COLO829 (cell line): ENCODE results near the gene KRT72.

Source experiments
- DNase-seq: peaks from one replicate; pipeline ENCODE4 v3.0.0; 2012; ENCODE audit warnings: low spot score

Gene KRT72

DNA sequence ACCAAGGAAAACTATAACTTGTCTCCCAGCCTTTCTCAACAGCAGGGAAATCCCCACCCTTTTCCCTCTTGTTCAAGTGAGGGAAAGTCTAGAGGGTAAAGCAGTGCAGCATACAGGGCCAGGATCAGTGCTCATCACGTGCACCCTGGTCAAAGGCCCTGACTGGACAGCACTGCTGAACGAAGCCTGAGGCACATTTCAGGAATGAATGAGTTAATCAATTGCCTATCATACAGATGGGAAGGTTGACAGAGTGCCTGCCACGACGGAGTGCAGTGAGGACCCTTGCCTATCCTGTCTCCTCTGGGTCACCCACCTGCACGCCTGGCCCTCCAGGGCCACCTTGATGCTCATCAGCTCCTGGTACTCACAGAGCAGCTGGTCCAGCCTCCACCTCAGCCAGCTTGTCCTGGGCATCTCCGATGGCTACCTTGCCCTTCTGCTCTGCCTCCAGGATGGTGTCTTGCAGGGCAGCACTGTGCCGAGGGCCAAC is 28.8 kb upstream of the KRT72 start:
- DNase-seq = no peak

DNA sequence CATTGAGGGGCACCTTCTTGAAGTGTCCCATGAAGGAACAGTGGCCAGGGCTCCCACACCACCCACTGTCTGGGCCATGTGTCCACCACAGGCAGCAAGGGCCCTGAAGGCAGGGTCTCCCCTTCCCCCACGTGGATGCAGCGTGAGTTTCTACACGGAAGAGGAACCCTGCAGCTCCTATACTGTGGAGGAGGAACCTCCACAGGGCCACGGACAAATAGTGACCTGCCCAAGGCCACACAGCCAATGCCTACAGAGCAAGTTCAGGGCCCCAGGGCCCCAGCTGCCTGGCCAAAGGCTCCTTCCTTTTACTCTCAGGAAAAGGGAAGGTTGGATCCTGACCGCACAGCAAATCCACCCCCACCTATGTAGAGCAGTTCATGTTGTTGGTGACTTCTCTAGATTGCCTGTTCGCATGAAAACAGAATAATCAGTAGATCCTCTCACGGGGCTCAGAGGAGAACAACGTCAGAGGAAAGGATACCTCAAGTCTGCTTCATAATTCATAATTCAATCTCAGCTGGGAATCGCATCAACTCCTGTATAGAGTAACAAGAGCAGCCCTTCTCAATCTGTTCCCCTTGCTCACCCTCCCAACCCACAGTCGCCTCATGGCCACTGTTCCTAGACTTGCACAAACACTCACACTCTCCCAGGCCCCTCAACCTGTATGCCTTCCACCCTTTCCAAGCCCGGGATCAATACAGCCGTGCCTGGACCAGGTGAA is 28.2 kb upstream of the KRT72 start:
- no peak for DNase-seq

GRCh38 chr12:52628841-52629240 is 27.6 kb upstream of the KRT72 start:
- no peak for DNase-seq

- DNase-seq = no peak
Observed at GRCh38 chr12:52628111-52628507, 26.8 kb upstream of the KRT72 start.

GRCh38 chr12:52627395-52628110 is 26.3 kb upstream of the KRT72 start:
- DNase-seq = no peak

GRCh38 chr12:52622349-52622748 is 21.1 kb upstream of the KRT72 start:
- no peak for DNase-seq

- DNase-seq = no peak
Observed at GRCh38 chr12:52618866-52619265, 17.6 kb upstream of the KRT72 start.

- no peak for DNase-seq
Observed at GRCh38 chr12:52618216-52618615, 17.0 kb upstream of the KRT72 start, which contains the start of gene KRT73. TSS of gene KRT73 (minus strand) at chr12:52618559. CDS start at chr12:52618524, 35 bp downstream.

- DNase-seq = no peak
Observed at GRCh38 chr12:52617403-52617785, 16.1 kb upstream of the KRT72 start.

DNA sequence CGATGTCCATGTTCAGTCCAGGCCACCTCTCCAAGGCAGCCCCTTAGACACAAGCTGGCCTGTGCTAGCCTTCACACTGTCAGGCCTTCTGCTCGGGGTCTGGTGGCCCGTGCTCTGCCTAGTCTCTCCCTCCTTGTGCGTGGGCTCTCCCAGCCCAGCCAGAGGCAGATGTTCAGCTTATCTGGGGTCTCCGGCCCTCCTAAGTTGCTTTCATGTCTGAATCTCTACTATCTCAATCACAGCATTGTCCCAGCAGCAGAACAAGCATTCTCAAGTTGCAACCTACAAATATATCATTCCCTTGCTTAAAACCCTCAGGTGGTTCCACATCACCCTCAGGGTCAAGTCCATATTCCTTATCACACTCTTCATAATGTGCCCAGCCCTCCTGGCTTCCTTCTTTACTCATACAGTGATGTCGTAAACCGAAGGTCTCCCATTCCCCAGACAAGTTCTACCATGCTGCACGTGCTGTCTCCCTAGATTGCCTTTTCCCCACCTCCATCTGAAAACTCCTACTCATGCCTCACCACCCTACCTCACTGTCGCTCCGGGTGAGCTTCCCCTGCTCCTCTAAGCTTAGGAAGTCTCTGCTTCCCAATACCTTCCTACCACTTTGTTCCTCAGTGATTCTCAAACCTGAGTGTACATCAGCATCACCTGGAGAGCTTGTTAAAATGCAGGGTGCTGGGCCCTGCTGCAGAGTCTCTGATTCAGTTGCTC is 15.6 kb upstream of the KRT72 start:
- no peak for DNase-seq

DNA sequence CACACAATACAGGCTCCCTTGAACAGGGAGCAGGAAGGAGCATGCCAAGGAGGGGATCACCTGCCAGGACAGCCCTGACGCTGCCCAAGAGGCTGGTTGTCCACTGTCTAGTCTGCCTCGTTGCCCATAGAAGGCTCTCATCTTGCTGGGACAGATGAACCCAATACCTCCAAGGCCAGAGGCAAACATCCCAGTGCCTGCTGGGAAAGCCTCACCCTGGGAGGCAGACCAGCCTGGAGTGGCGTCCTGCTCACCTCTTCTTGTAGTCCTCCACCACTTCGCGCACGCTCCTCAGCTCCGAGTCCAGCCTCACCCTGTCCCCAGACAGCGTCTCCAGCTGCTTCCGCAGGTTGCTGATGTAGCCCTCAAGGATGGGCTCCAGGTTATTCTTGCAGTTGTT is 14.6 kb upstream of the KRT72 start:
- no peak for DNase-seq

DNA sequence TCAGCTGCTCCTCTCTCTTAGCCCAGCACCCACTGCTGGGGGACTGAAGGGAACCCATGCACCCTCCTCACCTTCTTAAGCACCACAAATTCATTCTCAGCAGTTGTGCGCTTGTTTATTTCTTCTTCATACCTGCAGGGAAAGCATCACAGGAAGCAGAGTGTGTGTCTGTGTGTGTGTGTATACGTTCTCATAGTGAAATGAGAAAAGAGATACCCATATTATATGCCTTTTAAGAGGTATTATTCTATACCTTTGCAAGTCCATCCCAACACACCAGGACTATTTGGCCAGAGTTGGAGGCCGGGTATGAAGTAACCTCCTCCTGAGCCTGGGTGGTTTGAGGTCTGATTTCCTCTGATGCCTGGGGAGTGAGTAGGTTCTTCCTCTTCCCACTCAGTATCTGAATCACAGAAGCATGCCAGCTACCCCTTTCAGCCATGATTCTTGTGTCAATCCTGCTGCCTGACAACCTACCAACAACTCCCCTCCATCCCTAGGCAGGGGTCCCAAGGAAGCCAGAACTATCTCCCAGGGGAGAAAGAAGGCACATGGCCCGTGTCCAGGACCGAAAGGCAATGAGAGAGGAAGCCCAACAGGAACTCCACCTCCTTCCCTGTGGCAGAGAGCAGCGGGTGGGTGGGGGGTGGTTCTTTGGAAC is 14.1 kb upstream of the KRT72 start:
- no peak for DNase-seq

GRCh38 chr12:52614381-52615207 is 13.3 kb upstream of the KRT72 start:
- DNase-seq = no peak

DNA sequence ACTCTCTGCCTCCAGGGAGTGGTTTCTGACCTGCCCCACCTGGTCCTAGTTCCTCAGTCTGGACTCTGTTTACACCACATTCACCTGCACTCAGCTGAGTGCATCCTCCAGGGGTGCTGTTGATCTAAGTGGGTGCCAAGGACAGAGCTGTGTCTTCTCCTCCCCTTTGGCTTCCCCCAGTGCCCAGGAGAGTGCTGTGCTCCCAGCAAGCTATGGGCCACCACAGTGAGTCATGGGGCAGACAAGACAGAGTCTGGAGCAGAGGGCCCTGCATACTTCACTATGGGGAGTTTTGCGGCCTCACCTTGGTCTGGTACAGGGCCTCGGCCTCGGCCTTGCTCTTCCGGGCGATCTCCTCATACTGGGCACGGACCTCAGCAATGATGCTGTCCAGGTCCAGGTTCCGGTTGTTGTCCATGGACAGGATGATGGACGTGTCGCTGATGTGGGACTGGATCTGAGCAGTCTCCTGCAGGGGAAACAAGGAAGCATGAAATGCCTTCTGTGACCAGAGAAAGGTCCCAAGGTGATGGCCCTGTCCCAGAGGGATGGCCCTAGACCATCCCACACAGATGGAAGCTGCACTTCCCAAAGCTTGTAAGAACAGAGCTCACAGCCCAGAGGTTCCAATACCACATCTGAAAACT is 12.2 kb upstream of the KRT72 start:
- no peak for DNase-seq

DNA sequence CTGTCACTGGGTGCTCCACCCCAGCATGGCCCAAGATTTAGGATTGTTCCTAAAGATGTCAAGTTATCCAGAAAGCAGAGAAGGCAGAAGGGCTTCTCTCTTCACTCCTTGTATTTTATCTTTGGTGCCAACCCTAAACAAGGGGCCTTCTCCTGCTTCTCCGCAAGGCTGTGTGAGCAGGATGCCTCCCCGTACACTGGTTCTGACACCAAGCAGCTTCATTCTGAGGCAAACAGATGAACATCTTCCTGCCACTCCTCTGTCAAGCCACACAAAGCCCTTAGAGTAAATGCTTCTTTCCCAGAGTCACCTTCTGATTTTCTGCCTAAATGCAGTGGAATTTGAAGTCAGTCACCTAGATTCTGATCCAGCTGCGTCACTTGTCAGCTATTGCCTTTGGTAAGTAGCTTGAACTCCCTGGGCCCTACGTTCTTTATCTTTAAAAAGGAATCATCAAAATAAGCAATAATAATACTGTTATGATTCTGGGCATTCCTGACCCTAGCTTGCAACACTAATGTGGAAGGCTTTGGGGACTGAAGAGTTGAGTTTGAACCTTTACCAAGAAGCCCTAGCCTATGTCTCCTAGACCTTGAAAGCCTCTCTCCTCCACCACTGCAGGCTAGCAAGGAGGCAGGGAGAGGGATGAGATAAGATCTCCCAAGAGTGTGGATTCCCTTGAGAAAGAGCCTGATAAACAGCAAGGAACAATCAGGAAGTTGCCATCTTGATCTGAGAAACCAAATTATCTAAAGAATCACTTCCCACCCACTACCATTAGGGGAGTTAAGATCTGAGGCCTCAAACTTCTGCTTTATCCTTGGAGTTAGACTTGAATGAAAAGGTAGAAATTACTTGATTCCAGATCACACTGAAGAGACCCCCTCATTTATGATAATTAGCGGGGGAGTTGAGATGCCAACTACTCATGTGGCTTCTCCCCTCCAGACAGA is 11.4 kb upstream of the KRT72 start:
- DNase-seq = no peak

DNA sequence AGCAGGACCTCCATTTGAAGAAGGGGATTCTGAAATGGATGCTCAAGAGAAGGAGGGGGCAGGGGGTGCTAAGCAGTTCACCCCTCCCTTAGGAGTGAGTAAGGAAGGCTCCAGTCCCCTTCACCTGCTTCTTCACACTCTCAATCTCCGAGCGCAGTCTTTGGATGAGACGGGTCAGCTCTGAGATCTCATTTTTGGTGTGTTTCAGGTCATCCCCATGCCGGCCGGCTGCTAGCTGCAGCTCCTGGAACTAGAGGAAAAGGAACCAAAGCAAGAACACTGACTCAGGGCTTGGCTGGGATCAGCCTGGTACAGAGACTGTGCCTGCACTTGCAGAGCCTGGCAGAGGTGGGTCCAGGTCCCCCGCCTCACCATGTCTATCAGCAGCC is 9.8 kb upstream of the KRT72 start:
- DNase-seq = no peak

GRCh38 chr12:52608826-52609630 is 7.8 kb upstream of the KRT72 start:
- DNase-seq = no peak

- DNase-seq = no peak
Observed at GRCh38 chr12:52608161-52608560, 6.9 kb upstream of the KRT72 start.

DNA sequence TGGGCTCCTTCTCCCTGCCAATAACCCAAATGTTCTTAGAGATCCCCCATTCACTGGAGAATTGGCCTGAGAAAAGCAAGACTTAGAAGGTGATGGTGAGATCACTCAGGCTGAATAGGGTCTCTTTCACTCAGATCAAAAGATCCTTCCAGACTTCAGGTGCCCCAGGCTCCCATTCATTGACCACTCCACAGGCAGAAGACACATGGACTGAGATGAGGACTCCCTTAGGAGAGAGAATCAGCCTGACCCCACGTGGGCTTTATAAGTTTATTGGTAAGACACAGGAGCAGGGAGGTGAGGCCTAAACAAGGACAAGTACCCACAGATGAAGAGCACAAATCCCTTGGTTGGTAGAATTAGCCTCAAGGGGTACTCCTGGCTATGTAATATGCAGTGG is 6.1 kb upstream of the KRT72 start:
- no peak for DNase-seq
